Measurements from ENCODE around the gene PPFIBP2. TPM values are rescaled to one million over a fixed set of nuclear protein-coding genes. Genes with fewer than 3 reads are reported as not detected.

Gene PPFIBP2
- total and polyA plus RNA-seq, 11 donors: 10.5 to 31.1 (median 20.8) TPM

- peaks cover 0 to 19% (median 9%) of the 10 kb centered on the region in 12 donors for H3K4me1 ChIP-seq
- intact Hi-C loops (cut with DNase I): loop anchor here in 1 of 10 donors (5.0 kb wide), 1 partner anchor 59 kb away; no protein-coding TSS in a partner anchor
- ATAC-seq: no peak
- H3K36me3 ChIP-seq: peaks cover 0 to 82% (median 76%) of the 10 kb centered on the region in 9 donors
- no peak overlapping the region for H3K4me3 ChIP-seq
- no peak for DNase-seq
- WGBS, 4 donors: 77 to 91% (median 78%) methylated on average over 6 of the region's 6 CpGs
- H3K27ac ChIP-seq: no peak overlapping the region
- no peaks in the 10 kb centered on the region for H3K9me3 ChIP-seq
- no peaks in the 10 kb centered on the region for H3K27me3 ChIP-seq
- TF ChIP-seq CTCF (IDR thresholded peaks at IDR 0.05) (no peak), POLR2A (IDR thresholded peaks at IDR 0.05) (no peak)
Observed at GRCh38 chr11:7636350-7636749, 122.6 kb downstream of the PPFIBP2 start.

GRCh38 chr11:7637447-7638157 is 123.8 kb downstream of the PPFIBP2 start:
- 71 to 72% (median 72%) methylated on average over 7 of the region's 7 CpGs for WGBS, 4 donors
- intact Hi-C loops (cut with DNase I): loop anchor here in 1 of 10 donors (5.0 kb wide), 1 partner anchor 60 kb away; no protein-coding TSS in a partner anchor
- no peaks in the 10 kb centered on the region for H3K27me3 ChIP-seq
- ATAC-seq (peak; percentile 66 to 94 (median 82)), DNase-seq (peak in 4 of 5 donors; percentile 36 to 44 (median 37))
- H3K9me3 ChIP-seq: no peaks in the 10 kb centered on the region
- no peak overlapping the region for H3K4me3 ChIP-seq
- peak overlapping the region in 11 of 12 donors; percentile 4 to 80 (median 61) for H3K27ac ChIP-seq
- no peak for TF ChIP-seq POLR2A (IDR thresholded peaks at IDR 0.05)
- TF ChIP-seq CTCF (IDR thresholded peaks at IDR 0.05): no peak
- peaks cover 0 to 19% (median 9%) of the 10 kb centered on the region in 12 donors for H3K4me1 ChIP-seq
- H3K36me3 ChIP-seq: peaks cover 0 to 82% (median 76%) of the 10 kb centered on the region in 9 donors

- Histone ChIP-seq H3K36me3 (peaks cover 0 to 82% (median 71%) of the 10 kb centered on the region in 9 donors), H3K4me3 (no peak overlapping the region), H3K4me1 (peaks cover 0 to 19% (median 9%) of the 10 kb centered on the region in 12 donors), H3K27ac (peak overlapping the region in 5 of 12 donors; percentile 19 to 80 (median 68)), H3K27me3 (no peaks in the 10 kb centered on the region), H3K9me3 (no peaks in the 10 kb centered on the region)
- intact Hi-C loops (cut with DNase I): loop anchor here in 1 of 10 donors (5.0 kb wide), 1 partner anchor 62 kb away; no protein-coding TSS in a partner anchor
- ATAC-seq: peak in 2 of 4 donors; percentile 34 to 44
- TF ChIP-seq POLR2A (IDR thresholded peaks at IDR 0.05): no peak
- TF ChIP-seq CTCF (IDR thresholded peaks at IDR 0.05): no peak
- 67 to 75% (median 72%) methylated on average over 5 of the region's 5 CpGs for WGBS, 4 donors
- peak in 1 of 5 donors; percentile 44 for DNase-seq
Observed at GRCh38 chr11:7638710-7639642, 125.2 kb downstream of the PPFIBP2 start.
